ENCODE measurements around the gene GNB3.

The GNB3 gene
- 0 to 2.8 (median 0.24) reads per million in 9 experiments for total RNA-seq

GRCh38 chr12:6840761-6841515 is at the start of gene GNB3:
GNB3 (plus strand) TSS chr12:6840925; CDS start chr12:6841288, 363 bp downstream.
- Mint-ChIP-seq H3K4me3 (no peak within 1 kb of the TSS), H3K4me1 (ENCODE audit: low read depth in 2 of 2) (no peaks in the 10 kb centered on the region), H3K9me3 (no peaks in the 10 kb centered on the region), H3K27me3 (no peaks in the 10 kb centered on the region), H3K36me3 (ENCODE audit: insufficient read depth) (peaks cover 3% of the 10 kb centered on the region), H3K27ac (no peak within 1 kb of the TSS)
- no peak for ATAC-seq (replicated peaks)
- DNase-seq = no peak

- peaks cover 25 to 31% of the 10 kb centered on the region in 2 donors for H3K27me3 Mint-ChIP-seq
- DNase-seq (no peak), ATAC-seq (replicated peaks) (peak; percentile 20)
Measured at GRCh38 chr12:6791931-6792520, 48.7 kb upstream of the GNB3 start.

GRCh38 chr12:6792522-6793201 is 48.1 kb upstream of the GNB3 start:
- no peaks in the 10 kb centered on the region for H3K9me3 Mint-ChIP-seq
- ATAC-seq (replicated peaks) (peak; percentile 61), DNase-seq (no peak)
- peaks cover 5 to 11% of the 10 kb centered on the region in 2 donors for H3K4me1 Mint-ChIP-seq (ENCODE audit: low read depth in 2 of 2)
- no peak overlapping the region for H3K27ac Mint-ChIP-seq
- H3K4me3 Mint-ChIP-seq = peak overlapping the region in 1 of 2 donors; percentile 50
- H3K36me3 Mint-ChIP-seq (ENCODE audit: insufficient read depth) = peaks cover 5% of the 10 kb centered on the region
- H3K27me3 Mint-ChIP-seq = peaks cover 29 to 34% of the 10 kb centered on the region in 2 donors

More at GRCh38 chr12:6791931-6792520, 48.7 kb upstream of the GNB3 start:
- peaks cover 5 to 11% of the 10 kb centered on the region in 2 donors for H3K4me1 Mint-ChIP-seq (ENCODE audit: low read depth in 2 of 2)
- peak overlapping the region in 1 of 2 donors; percentile 50 for H3K4me3 Mint-ChIP-seq
- H3K27ac Mint-ChIP-seq = no peak overlapping the region
- no peaks in the 10 kb centered on the region for H3K9me3 Mint-ChIP-seq
- peaks cover 5% of the 10 kb centered on the region for H3K36me3 Mint-ChIP-seq (ENCODE audit: insufficient read depth)

GRCh38 chr12:6795088-6795487 is 45.6 kb upstream of the GNB3 start:
- ATAC-seq (replicated peaks) = no peak
- no peak overlapping the region for H3K4me3 Mint-ChIP-seq
- H3K27ac Mint-ChIP-seq = no peak overlapping the region
- H3K9me3 Mint-ChIP-seq = no peaks in the 10 kb centered on the region
- H3K27me3 Mint-ChIP-seq = peaks cover 34 to 38% of the 10 kb centered on the region in 2 donors
- DNase-seq = no peak
- peaks cover 5% of the 10 kb centered on the region for H3K36me3 Mint-ChIP-seq (ENCODE audit: insufficient read depth)
- H3K4me1 Mint-ChIP-seq (ENCODE audit: low read depth in 2 of 2) = peaks cover 5 to 11% of the 10 kb centered on the region in 2 donors

GRCh38 chr12:6796576-6796975 is 44.1 kb upstream of the GNB3 start:
- H3K4me3 Mint-ChIP-seq = no peak overlapping the region
- peaks cover 34 to 38% of the 10 kb centered on the region in 2 donors for H3K27me3 Mint-ChIP-seq
- DNase-seq (no peak), ATAC-seq (replicated peaks) (no peak)
- H3K27ac Mint-ChIP-seq = no peak overlapping the region
- peaks cover 5 to 11% of the 10 kb centered on the region in 2 donors for H3K4me1 Mint-ChIP-seq (ENCODE audit: low read depth in 2 of 2)
- H3K9me3 Mint-ChIP-seq = no peaks in the 10 kb centered on the region
- peaks cover 6% of the 10 kb centered on the region for H3K36me3 Mint-ChIP-seq (ENCODE audit: insufficient read depth)

- Mint-ChIP-seq H3K9me3 (no peaks in the 10 kb centered on the region), H3K36me3 (ENCODE audit: insufficient read depth) (peaks cover 14% of the 10 kb centered on the region), H3K4me3 (no peak overlapping the region), H3K27ac (no peak overlapping the region), H3K4me1 (ENCODE audit: low read depth in 2 of 2) (no peaks in the 10 kb centered on the region), H3K27me3 (peaks cover 26 to 38% of the 10 kb centered on the region in 2 donors)
- DNase-seq (no peak), ATAC-seq (replicated peaks) (no peak)
Measured at GRCh38 chr12:6799147-6799546, 41.6 kb upstream of the GNB3 start.

- H3K27ac Mint-ChIP-seq = no peak overlapping the region
- ATAC-seq (replicated peaks) = no peak
- no peaks in the 10 kb centered on the region for H3K4me1 Mint-ChIP-seq (ENCODE audit: low read depth in 2 of 2)
- H3K27me3 Mint-ChIP-seq = no peaks in the 10 kb centered on the region
- no peak for DNase-seq
- H3K4me3 Mint-ChIP-seq = no peak overlapping the region
- H3K9me3 Mint-ChIP-seq = no peaks in the 10 kb centered on the region
- peaks cover 13% of the 10 kb centered on the region for H3K36me3 Mint-ChIP-seq (ENCODE audit: insufficient read depth)
Measured at GRCh38 chr12:6807170-6807569, 33.6 kb upstream of the GNB3 start.

GRCh38 chr12:6809056-6809455 is 31.7 kb upstream of the GNB3 start:
- no peak overlapping the region for H3K4me3 Mint-ChIP-seq
- H3K4me1 Mint-ChIP-seq (ENCODE audit: low read depth in 2 of 2) = no peaks in the 10 kb centered on the region
- H3K27ac Mint-ChIP-seq = no peak overlapping the region
- no peaks in the 10 kb centered on the region for H3K9me3 Mint-ChIP-seq
- no peak for DNase-seq
- peaks cover 4% of the 10 kb centered on the region in 2 donors for H3K27me3 Mint-ChIP-seq
- ATAC-seq (replicated peaks) = no peak
- peaks cover 12% of the 10 kb centered on the region for H3K36me3 Mint-ChIP-seq (ENCODE audit: insufficient read depth)

- DNase-seq (no peak), ATAC-seq (replicated peaks) (no peak)
- no peak overlapping the region for H3K27ac Mint-ChIP-seq
- no peak overlapping the region for H3K4me3 Mint-ChIP-seq
- H3K4me1 Mint-ChIP-seq (ENCODE audit: low read depth in 2 of 2) = no peaks in the 10 kb centered on the region
- no peaks in the 10 kb centered on the region for H3K9me3 Mint-ChIP-seq
- H3K36me3 Mint-ChIP-seq (ENCODE audit: insufficient read depth) = peaks cover 9% of the 10 kb centered on the region
- peaks cover 13 to 19% of the 10 kb centered on the region in 2 donors for H3K27me3 Mint-ChIP-seq
Measured at GRCh38 chr12:6810758-6811157, 30.0 kb upstream of the GNB3 start.

- Mint-ChIP-seq H3K4me3 (no peak overlapping the region), H3K4me1 (ENCODE audit: low read depth in 2 of 2) (no peaks in the 10 kb centered on the region), H3K27ac (no peak overlapping the region), H3K27me3 (peaks cover 13 to 19% of the 10 kb centered on the region in 2 donors), H3K9me3 (no peaks in the 10 kb centered on the region), H3K36me3 (ENCODE audit: insufficient read depth) (peaks cover 4% of the 10 kb centered on the region)
- ATAC-seq (replicated peaks) (no peak), DNase-seq (no peak)
Measured at GRCh38 chr12:6813363-6813762, 27.4 kb upstream of the GNB3 start.

GRCh38 chr12:6816598-6816997 is 24.1 kb upstream of the GNB3 start:
- no peaks in the 10 kb centered on the region for H3K9me3 Mint-ChIP-seq
- DNase-seq (no peak), ATAC-seq (replicated peaks) (no peak)
- peaks cover 23 to 35% of the 10 kb centered on the region in 2 donors for H3K27me3 Mint-ChIP-seq
- H3K4me3 Mint-ChIP-seq = no peak overlapping the region
- H3K4me1 Mint-ChIP-seq (ENCODE audit: low read depth in 2 of 2) = peaks cover 0 to 7% of the 10 kb centered on the region in 2 donors
- H3K27ac Mint-ChIP-seq = peak overlapping the region in 1 of 2 donors; percentile 39
- no peaks in the 10 kb centered on the region for H3K36me3 Mint-ChIP-seq (ENCODE audit: insufficient read depth)

GRCh38 chr12:6817098-6817497 is 23.6 kb upstream of the GNB3 start:
- peaks cover 27 to 40% of the 10 kb centered on the region in 2 donors for H3K27me3 Mint-ChIP-seq
- no peaks in the 10 kb centered on the region for H3K9me3 Mint-ChIP-seq
- DNase-seq (no peak), ATAC-seq (replicated peaks) (no peak)
- H3K36me3 Mint-ChIP-seq (ENCODE audit: insufficient read depth) = no peaks in the 10 kb centered on the region
- peak overlapping the region in 1 of 2 donors; percentile 39 for H3K27ac Mint-ChIP-seq
- H3K4me1 Mint-ChIP-seq (ENCODE audit: low read depth in 2 of 2) = peaks cover 3 to 10% of the 10 kb centered on the region in 2 donors
- no peak overlapping the region for H3K4me3 Mint-ChIP-seq

GRCh38 chr12:6817662-6818157 is 23.0 kb upstream of the GNB3 start:
- Mint-ChIP-seq H3K36me3 (ENCODE audit: insufficient read depth) (no peaks in the 10 kb centered on the region), H3K27me3 (peaks cover 33 to 46% of the 10 kb centered on the region in 2 donors), H3K4me1 (ENCODE audit: low read depth in 2 of 2) (peaks cover 4 to 11% of the 10 kb centered on the region in 2 donors), H3K9me3 (no peaks in the 10 kb centered on the region), H3K4me3 (no peak overlapping the region), H3K27ac (no peak overlapping the region)
- DNase-seq (no peak), ATAC-seq (replicated peaks) (no peak)
